ENCODE data around the gene PRKG1. TPM values are rescaled to one million over a fixed set of nuclear protein-coding genes. Genes with fewer than 3 reads are reported as not detected.

Gene PRKG1
- total RNA-seq, 1 experiment from 2014 or later: 10.4 TPM

GRCh38 chr10:52229291-52229931 is 1155.1 kb downstream of the PRKG1 start:
- Histone ChIP-seq H3K79me2 (ENCODE audit: insufficient read depth, low read length) (no peaks in the 10 kb centered on the region), H4K91ac (ENCODE audit: insufficient read length, low read depth, low read length) (no peak overlapping the region), H3K4ac (ENCODE audit: low read depth, low read length) (no peak overlapping the region), H4K5ac (ENCODE audit: insufficient read length, low read depth, low read length) (no peak overlapping the region), H3K4me1 (ENCODE audit: insufficient read depth, low read length) (no peaks in the 10 kb centered on the region), H2BK5ac (ENCODE audit: insufficient read length, low read length) (no peak overlapping the region), H3K27me3 (ENCODE audit: insufficient read depth, low read length) (no peaks in the 10 kb centered on the region), H3K9ac (ENCODE audit: extremely low read depth, insufficient read length, low read length) (no peak overlapping the region), H2AFZ (ENCODE audit: low read length) (no peak overlapping the region), H4K8ac (replicated peaks; ENCODE audit: insufficient read length, low read depth, low read length) (no peak overlapping the region), H3K27ac (ENCODE audit: insufficient read length, low read depth, low read length) (no peak overlapping the region), H3K79me1 (ENCODE audit: insufficient read depth, low read depth, low read length, poor library complexity, severe bottlenecking) (no peaks in the 10 kb centered on the region), H3K14ac (ENCODE audit: insufficient read depth, low read length) (no peak overlapping the region), H3K18ac (ENCODE audit: insufficient read length, low read depth, low read length) (no peak overlapping the region), H3K23ac (ENCODE audit: insufficient read length, low read depth, low read length) (no peak overlapping the region), H3K23me2 (ENCODE audit: insufficient read length, low read depth, low read length, poor library complexity, severe bottlenecking) (no peaks in the 10 kb centered on the region), H3T11ph (ENCODE audit: low read length) (no peak overlapping the region), H2BK15ac (ENCODE audit: low read depth, low read length) (no peak overlapping the region), H4K20me1 (ENCODE audit: control insufficient read depth, insufficient read depth, insufficient read length) (no peaks in the 10 kb centered on the region), H3K4me2 (ENCODE audit: insufficient read depth, insufficient read length, low read length) (no peak overlapping the region), H2AK5ac (ENCODE audit: insufficient read length, low read length) (no peak overlapping the region), H3K9me3 (ENCODE audit: control insufficient read depth, low read depth, low read length) (no peaks in the 10 kb centered on the region), H2BK120ac (ENCODE audit: low read depth, low read length, poor library complexity, severe bottlenecking) (no peak overlapping the region), H2BK20ac (ENCODE audit: low read depth, low read length, poor library complexity, severe bottlenecking) (no peak overlapping the region), H3K56ac (ENCODE audit: insufficient read length, low read depth, low read length) (no peak overlapping the region), H2BK12ac (ENCODE audit: insufficient read length, low read depth, low read length) (no peak overlapping the region)
- WGBS (ENCODE audit: extremely low coverage, insufficient read length, low lambda C conversion rate): no CpG with 5 or more reads among the region's 2 CpGs
- Mint-ChIP-seq H3K27ac (no peak overlapping the region), H3K36me3 (ENCODE audit: insufficient read depth in 1 of 3, low read depth in 3 of 3) (no peaks in the 10 kb centered on the region; a peak in 2 of 7 replicates), H3K4me1 (peaks cover 9 to 13% of the 10 kb centered on the region in 2 experiments), H3K4me3 (no peak overlapping the region), H3K27me3 (ENCODE audit: low read depth) (peaks cover 2% of the 10 kb centered on the region), H3K9me3 (peaks cover 0 to 2% of the 10 kb centered on the region in 2 experiments; a peak in 1 of 5 replicates)
- no peak for DNase-seq
- no peak for TF ChIP-seq CTCF (conservative IDR thresholded peaks at IDR 0.05)

All from H9 (cell line).